Gastrocnemius medialis (tissue), 4 donors: ENCODE data around the gene TRIM47.

Experiments
- POLR2A ChIP-seq, 2 donors: fragments of 450-650 bp; IDR thresholded peaks; one replicate each; pipeline ENCODE4 v1.6.1; 2017; ENCODE audit warnings: antibody characterized with exemption in 2 of 2, mild to moderate bottlenecking in 2 of 2, moderate library complexity in 2 of 2
- TF ChIP-seq, protein P1 (sequence below), 5 experiments: fragments of 450-650 bp in 3 of 5; fragments of 200-600 bp in 2 of 5; sonication (generic) in 2 of 5; IDR thresholded peaks in 4 of 5; conservative IDR thresholded peaks in 1 of 5; 1 replicate in 4 of 5; 2 replicates in 1 of 5; pipeline ENCODE4 v1.5.1; 2016 to 2019; ENCODE audit warnings: antibody characterized with exemption in 5 of 5, mild to moderate bottlenecking in 3 of 5, moderate library complexity in 3 of 5

DNA sequence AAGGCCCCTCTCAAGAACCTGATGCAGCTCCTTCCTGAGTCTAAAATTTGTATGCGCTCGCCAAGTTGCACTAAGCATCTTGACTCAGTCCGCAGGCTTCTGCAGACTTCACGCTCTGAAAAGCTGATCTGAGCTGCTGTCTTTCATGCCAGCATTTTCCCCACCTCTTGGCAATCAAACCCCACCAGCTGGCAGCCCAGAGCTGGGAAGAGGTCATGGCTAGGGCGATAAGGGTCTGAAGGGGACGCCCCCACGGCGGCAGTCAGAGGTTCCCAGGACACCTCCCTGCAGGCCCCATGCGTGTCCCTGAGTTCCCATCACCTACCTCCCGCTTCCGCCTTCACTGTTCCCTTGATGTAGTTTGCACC is 29.1 kb downstream of the TRIM47 start:
- TF ChIP-seq, protein P1, sequence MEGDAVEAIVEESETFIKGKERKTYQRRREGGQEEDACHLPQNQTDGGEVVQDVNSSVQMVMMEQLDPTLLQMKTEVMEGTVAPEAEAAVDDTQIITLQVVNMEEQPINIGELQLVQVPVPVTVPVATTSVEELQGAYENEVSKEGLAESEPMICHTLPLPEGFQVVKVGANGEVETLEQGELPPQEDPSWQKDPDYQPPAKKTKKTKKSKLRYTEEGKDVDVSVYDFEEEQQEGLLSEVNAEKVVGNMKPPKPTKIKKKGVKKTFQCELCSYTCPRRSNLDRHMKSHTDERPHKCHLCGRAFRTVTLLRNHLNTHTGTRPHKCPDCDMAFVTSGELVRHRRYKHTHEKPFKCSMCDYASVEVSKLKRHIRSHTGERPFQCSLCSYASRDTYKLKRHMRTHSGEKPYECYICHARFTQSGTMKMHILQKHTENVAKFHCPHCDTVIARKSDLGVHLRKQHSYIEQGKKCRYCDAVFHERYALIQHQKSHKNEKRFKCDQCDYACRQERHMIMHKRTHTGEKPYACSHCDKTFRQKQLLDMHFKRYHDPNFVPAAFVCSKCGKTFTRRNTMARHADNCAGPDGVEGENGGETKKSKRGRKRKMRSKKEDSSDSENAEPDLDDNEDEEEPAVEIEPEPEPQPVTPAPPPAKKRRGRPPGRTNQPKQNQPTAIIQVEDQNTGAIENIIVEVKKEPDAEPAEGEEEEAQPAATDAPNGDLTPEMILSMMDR (IDR thresholded peaks at IDR 0.05 in 4 of 5, conservative IDR thresholded peaks at IDR 0.05 in 1 of 5) = no peak
- no peak for TF ChIP-seq POLR2A (IDR thresholded peaks at IDR 0.05)
